HEK293T (cell line): Measurements from ENCODE around the gene VIPR2.

Source experiments
- BHLHE40 ChIP-seq: fragments of 450-650 bp; IDR thresholded peaks from 2 replicates; pipeline ENCODE4 v1.6.1; 2016; ENCODE audit warnings: mild to moderate bottlenecking, moderate library complexity, borderline replicate concordance
- ELF4 ChIP-seq: fragments of 450-650 bp; IDR thresholded peaks from 2 replicates; pipeline ENCODE4 v1.6.1; 2017; ENCODE audit warnings: antibody characterized with exemption
- FOXA1 ChIP-seq: fragments of 450-650 bp; IDR thresholded peaks from 2 replicates; pipeline ENCODE4 v1.6.1; 2016; ENCODE audit warnings: mild to moderate bottlenecking
- FOXK2 ChIP-seq: fragments of 450-650 bp; IDR thresholded peaks from 2 replicates; pipeline ENCODE4 v1.6.1; 2016; ENCODE audit warnings: mild to moderate bottlenecking
- FOXM1 ChIP-seq: fragments of 450-650 bp; IDR thresholded peaks from 2 replicates; pipeline ENCODE4 v1.6.1; 2017; ENCODE audit warnings: mild to moderate bottlenecking, borderline replicate concordance
- HDGF ChIP-seq: fragments of 450-650 bp; IDR thresholded peaks from 2 replicates; pipeline ENCODE4 v1.6.1; 2017; ENCODE audit warnings: antibody characterized with exemption, borderline replicate concordance
- L3MBTL2 ChIP-seq: fragments of 450-650 bp; conservative IDR thresholded peaks from 2 replicates; pipeline ENCODE4 v1.6.1; 2016; ENCODE audit warnings: mild to moderate bottlenecking
- LEF1 ChIP-seq: fragments of 450-650 bp; IDR thresholded peaks from 2 replicates; pipeline ENCODE4 v1.6.1; 2017; ENCODE audit warnings: mild to moderate bottlenecking, borderline replicate concordance
- NFRKB ChIP-seq: fragments of 450-650 bp; IDR thresholded peaks from 2 replicates; pipeline ENCODE4 v1.6.1; 2016; ENCODE audit warnings: mild to moderate bottlenecking, moderate library complexity
- SP1 ChIP-seq: fragments of 450-650 bp; IDR thresholded peaks from 2 replicates; pipeline ENCODE4 v1.6.1; 2017
- SUZ12 ChIP-seq: fragments of 450-650 bp; IDR thresholded peaks from 2 replicates; pipeline ENCODE4 v1.6.1; 2016; ENCODE audit warnings: mild to moderate bottlenecking
- ZNF384 ChIP-seq: fragments of 450-650 bp; IDR thresholded peaks from 2 replicates; pipeline ENCODE4 v1.6.1; 2016

DNA sequence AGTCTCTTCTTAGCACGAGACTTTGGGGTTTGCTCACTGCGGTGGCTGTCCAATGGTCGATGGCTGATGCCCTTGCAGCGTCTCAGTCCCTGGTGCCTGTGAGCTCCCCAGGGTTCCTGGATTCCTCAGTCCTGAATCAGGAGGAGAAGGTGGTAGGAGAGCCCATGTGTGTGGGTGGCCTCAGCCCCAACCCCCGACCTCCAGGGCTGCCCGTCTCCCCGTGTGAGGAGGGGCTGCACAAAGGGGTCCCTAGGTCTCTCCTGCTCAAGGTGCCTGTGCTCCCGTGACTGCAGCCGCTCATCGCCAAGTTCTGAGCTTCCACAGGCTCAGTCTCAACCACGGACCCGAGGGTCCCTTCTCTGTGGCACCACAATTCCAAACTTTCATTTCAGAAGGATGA, 142.9 kb downstream of the VIPR2 start:
- no peak for TF ChIP-seq L3MBTL2
- no peak for TF ChIP-seq HDGF
- TF ChIP-seq NFRKB = no peak
- TF ChIP-seq LEF1 = no peak
- no peak for TF ChIP-seq FOXK2
- no peak for TF ChIP-seq SUZ12
- TF ChIP-seq BHLHE40 = no peak
- no peak for TF ChIP-seq FOXM1
- no peak for TF ChIP-seq SP1
- TF ChIP-seq ZNF384 = no peak
- no peak for TF ChIP-seq FOXA1
- TF ChIP-seq ELF4 = no peak
